Smooth muscle cell (in vitro differentiated cells): ENCODE measurements around the gene DLAT. TPM values are rescaled to one million over a fixed set of nuclear protein-coding genes. Genes with fewer than 3 reads are reported as not detected.

Experiments
- DNase-seq: peaks from one replicate; lab custom pipeline; 2025; ENCODE audit not compliant: unreplicated experiment; lab: John Stamatoyannopoulos, UW
- H2AFZ ChIP-seq: fragments of 200-600 bp; sonication (generic); 2 replicates; pipeline ENCODE4 v1.6.0; 2016; ENCODE audit warnings: antibody characterized with exemption, low read depth, mild to moderate bottlenecking
- H3F3A ChIP-seq: fragments of 200-600 bp; sonication (generic); 2 replicates; pipeline ENCODE4 v1.6.0; 2017; ENCODE audit warnings: antibody characterized with exemption, low read depth
- H3K27ac ChIP-seq: fragments of 200-600 bp; sonication (generic); 2 replicates; pipeline ENCODE4 v1.5.1; 2016; ENCODE audit warnings: low read depth, mild to moderate bottlenecking
- H3K27me3 ChIP-seq: fragments of 200-600 bp; sonication (generic); 2 replicates; pipeline ENCODE4 v1.6.1; 2016; ENCODE audit warnings: low read depth, mild to moderate bottlenecking
- H3K36me3 ChIP-seq: fragments of 200-600 bp; sonication (generic); 2 replicates; pipeline ENCODE4 v1.5.1; 2016; ENCODE audit warnings: low read depth
- H3K4me1 ChIP-seq: fragments of 200-600 bp; sonication (generic); 2 replicates; pipeline ENCODE4 v1.5.1; 2016; ENCODE audit warnings: low read depth
- H3K4me2 ChIP-seq: fragments of 200-600 bp; sonication (generic); 2 replicates; pipeline ENCODE4 v1.6.0; 2016; ENCODE audit warnings: mild to moderate bottlenecking
- H3K4me3 ChIP-seq: fragments of 200-600 bp; sonication (generic); 2 replicates; pipeline ENCODE4 v1.5.1; 2016; ENCODE audit warnings: mild to moderate bottlenecking
- H3K79me2 ChIP-seq: fragments of 200-600 bp; sonication (generic); 2 replicates; pipeline ENCODE4 v1.6.0; 2016; ENCODE audit warnings: low read depth, mild to moderate bottlenecking
- H3K9ac ChIP-seq: fragments of 200-600 bp; sonication (generic); 2 replicates; pipeline ENCODE4 v1.6.0; 2016; ENCODE audit warnings: low read depth
- H3K9me3 ChIP-seq: fragments of 200-600 bp; sonication (generic); replicated peaks from 2 replicates; pipeline ENCODE4 v1.5.1; 2016; ENCODE audit warnings: low read depth
- H4K20me1 ChIP-seq: fragments of 200-600 bp; sonication (generic); 2 replicates; pipeline ENCODE4 v1.6.0; 2016; ENCODE audit warnings: low read depth
- WGBS: methylation state at CpG from one replicate; pipeline ENCODE4 v1.1.7; 2016; ENCODE audit warnings: low lambda C conversion rate; 5-methylcytosine and 5-hydroxymethylcytosine counted together
- polyA plus RNA-seq: library from polyadenylated mRNA; unstranded; fragments of >200 nt; fragmentation: Nextera tagmentation; extraction: Ambion mirVana; gene quantifications from 2 replicates; pipeline ENCODE4 v1.2.1, GENCODE V29; 2016
- total RNA-seq: library from RNA; depleted of rRNA; stranded (reverse); fragments of >200 nt; gene quantifications from 2 replicates; pipeline ENCODE4 v1.2.3, GENCODE V29; 2014
- TF ChIP-seq, protein P1 (sequence below): fragments of 200-600 bp; sonication (generic); IDR thresholded peaks from 2 replicates; pipeline ENCODE4 v1.5.1; 2017; ENCODE audit warnings: borderline replicate concordance, mild to moderate bottlenecking, antibody characterized with exemption; ENCODE audit not compliant: insufficient read depth, poor library complexity, severe bottlenecking

DLAT gene
- total and polyA plus RNA-seq, 2 experiments from 2014 or later: 23.6 to 23.8 TPM

DNA sequence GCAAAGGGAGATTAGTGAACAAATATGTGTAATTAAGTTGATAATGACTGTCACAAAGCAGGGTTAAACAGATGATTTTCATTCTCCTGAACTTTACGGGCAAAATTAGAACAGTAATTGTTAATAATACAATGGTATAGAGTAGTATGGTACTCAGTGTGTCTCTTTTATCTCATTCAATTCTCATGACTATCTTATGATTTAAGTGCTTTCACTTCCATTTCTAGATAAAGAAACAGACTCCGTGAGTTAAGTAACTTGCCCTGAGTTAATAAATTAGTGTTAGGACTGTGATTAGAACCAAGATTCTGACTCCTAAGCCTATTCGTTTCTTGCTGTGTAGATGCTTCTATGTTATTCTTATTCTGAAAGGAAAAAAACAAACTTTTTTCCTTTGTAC, 26.6 kb downstream of the DLAT start:
- H3K4me1 ChIP-seq: no peaks in the 10 kb centered on the region
- H3K4me2 ChIP-seq: no peak overlapping the region
- H3K27me3 ChIP-seq: no peaks in the 10 kb centered on the region
- DNase-seq: no peak
- 93% methylated on average over 3 of the region's 3 CpGs for WGBS
- no peak overlapping the region for H2AFZ ChIP-seq
- TF ChIP-seq, protein P1, sequence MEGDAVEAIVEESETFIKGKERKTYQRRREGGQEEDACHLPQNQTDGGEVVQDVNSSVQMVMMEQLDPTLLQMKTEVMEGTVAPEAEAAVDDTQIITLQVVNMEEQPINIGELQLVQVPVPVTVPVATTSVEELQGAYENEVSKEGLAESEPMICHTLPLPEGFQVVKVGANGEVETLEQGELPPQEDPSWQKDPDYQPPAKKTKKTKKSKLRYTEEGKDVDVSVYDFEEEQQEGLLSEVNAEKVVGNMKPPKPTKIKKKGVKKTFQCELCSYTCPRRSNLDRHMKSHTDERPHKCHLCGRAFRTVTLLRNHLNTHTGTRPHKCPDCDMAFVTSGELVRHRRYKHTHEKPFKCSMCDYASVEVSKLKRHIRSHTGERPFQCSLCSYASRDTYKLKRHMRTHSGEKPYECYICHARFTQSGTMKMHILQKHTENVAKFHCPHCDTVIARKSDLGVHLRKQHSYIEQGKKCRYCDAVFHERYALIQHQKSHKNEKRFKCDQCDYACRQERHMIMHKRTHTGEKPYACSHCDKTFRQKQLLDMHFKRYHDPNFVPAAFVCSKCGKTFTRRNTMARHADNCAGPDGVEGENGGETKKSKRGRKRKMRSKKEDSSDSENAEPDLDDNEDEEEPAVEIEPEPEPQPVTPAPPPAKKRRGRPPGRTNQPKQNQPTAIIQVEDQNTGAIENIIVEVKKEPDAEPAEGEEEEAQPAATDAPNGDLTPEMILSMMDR: no peak
- peaks cover 29% of the 10 kb centered on the region for H3K36me3 ChIP-seq
- H3K27ac ChIP-seq: no peak overlapping the region
- no peak overlapping the region for H3K9ac ChIP-seq
- H3K79me2 ChIP-seq: peaks cover 14% of the 10 kb centered on the region
- no peaks in the 10 kb centered on the region for H3K9me3 ChIP-seq
- H3F3A ChIP-seq: no peaks in the 10 kb centered on the region
- H3K4me3 ChIP-seq: no peak overlapping the region
- no peaks in the 10 kb centered on the region for H4K20me1 ChIP-seq

DNA sequence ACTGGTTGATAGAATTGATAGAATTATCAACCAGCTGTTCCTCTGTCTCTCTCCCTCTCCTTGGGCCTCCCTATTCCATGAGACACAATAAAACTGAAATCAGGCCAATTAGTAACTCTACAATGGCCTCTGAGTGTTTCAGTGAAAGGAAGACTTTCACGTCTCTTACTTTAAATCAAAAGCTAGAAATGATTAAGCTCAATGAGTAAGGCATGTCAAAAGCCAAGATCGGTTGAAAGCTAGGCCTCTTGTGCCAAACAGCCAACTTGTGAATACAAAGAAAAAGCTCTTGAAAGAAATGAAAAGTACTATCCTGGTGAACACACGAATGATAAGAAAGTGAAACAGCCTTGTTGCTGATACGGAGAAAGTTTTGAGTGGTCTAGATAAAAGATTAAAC, 32.0 kb downstream of the DLAT start:
- no peak for DNase-seq
- H3K27ac ChIP-seq: no peak overlapping the region
- H4K20me1 ChIP-seq: no peaks in the 10 kb centered on the region
- no peaks in the 10 kb centered on the region for H3K27me3 ChIP-seq
- no peak overlapping the region for H3K4me3 ChIP-seq
- no peak overlapping the region for H3K4me2 ChIP-seq
- TF ChIP-seq, protein P1: no peak
- no peaks in the 10 kb centered on the region for H3F3A ChIP-seq
- H2AFZ ChIP-seq: no peak overlapping the region
- no peaks in the 10 kb centered on the region for H3K4me1 ChIP-seq
- no peak overlapping the region for H3K9ac ChIP-seq
- WGBS: 93% methylated on average over 4 of the region's 4 CpGs
- no peaks in the 10 kb centered on the region for H3K9me3 ChIP-seq
- peaks cover 18% of the 10 kb centered on the region for H3K36me3 ChIP-seq
- H3K79me2 ChIP-seq: peaks cover 4% of the 10 kb centered on the region

DNA sequence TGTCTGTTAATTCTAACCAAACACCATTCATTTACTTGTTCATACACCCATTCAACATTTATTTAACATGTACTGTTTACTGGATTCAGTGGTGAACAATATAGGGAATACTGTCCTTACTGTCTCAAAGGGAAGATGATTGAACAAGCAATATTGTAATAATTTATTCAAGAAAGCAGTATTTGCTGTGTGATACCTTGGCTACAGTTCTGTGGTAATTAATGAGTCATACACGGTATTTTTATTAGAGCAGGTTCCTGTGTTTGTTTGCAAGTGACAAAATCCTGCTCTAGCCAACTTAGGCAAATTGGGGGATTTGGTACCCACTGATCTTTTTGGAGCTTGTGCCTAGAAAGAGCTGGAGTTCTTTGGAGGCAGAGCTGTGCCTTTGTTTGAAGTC, 32.9 kb downstream of the DLAT start:
- H3K9me3 ChIP-seq: no peaks in the 10 kb centered on the region
- H2AFZ ChIP-seq: no peak overlapping the region
- DNase-seq: no peak
- peaks cover 18% of the 10 kb centered on the region for H3K36me3 ChIP-seq
- no peak overlapping the region for H3K27ac ChIP-seq
- H3K9ac ChIP-seq: no peak overlapping the region
- H3K27me3 ChIP-seq: no peaks in the 10 kb centered on the region
- no peaks in the 10 kb centered on the region for H3F3A ChIP-seq
- TF ChIP-seq, protein P1: no peak
- peaks cover 4% of the 10 kb centered on the region for H3K79me2 ChIP-seq
- H3K4me3 ChIP-seq: no peak overlapping the region
- no peak overlapping the region for H3K4me2 ChIP-seq
- no peaks in the 10 kb centered on the region for H3K4me1 ChIP-seq
- H4K20me1 ChIP-seq: no peaks in the 10 kb centered on the region
- 100% methylated on average over 1 of the region's 1 CpG for WGBS

DNA sequence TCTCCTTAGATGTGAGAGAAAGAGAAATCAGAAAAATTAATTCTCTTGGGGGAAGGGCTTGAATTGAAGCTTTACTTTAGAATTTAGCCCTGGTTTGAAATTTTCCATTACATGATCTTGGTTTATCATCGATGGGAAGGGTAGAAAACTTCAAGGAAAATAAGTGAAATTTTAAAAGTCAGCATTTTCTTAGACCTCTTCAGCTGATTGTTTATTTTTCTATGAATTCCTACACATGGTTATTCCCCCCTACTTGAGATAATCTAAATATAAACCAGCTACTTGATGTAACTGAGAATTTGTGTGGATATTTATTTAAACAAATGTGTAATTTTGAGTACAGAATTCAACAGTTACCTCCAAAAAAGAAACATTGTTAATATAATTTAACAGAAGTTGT, 37.7 kb downstream of the DLAT start:
- Histone ChIP-seq H3K27ac (no peak overlapping the region), H3K27me3 (no peaks in the 10 kb centered on the region), H3K4me2 (no peak overlapping the region), H3K4me1 (no peaks in the 10 kb centered on the region), H3K9me3 (no peaks in the 10 kb centered on the region), H2AFZ (no peak overlapping the region), H3F3A (no peaks in the 10 kb centered on the region), H3K4me3 (no peak overlapping the region), H3K36me3 (peaks cover 11% of the 10 kb centered on the region), H3K79me2 (no peaks in the 10 kb centered on the region), H4K20me1 (no peaks in the 10 kb centered on the region), H3K9ac (no peak overlapping the region)
- no peak for DNase-seq
- TF ChIP-seq, protein P1: no peak
- 97% methylated on average over 1 of the region's 1 CpG for WGBS
